GM19452 (cell line): ENCODE data around the gene GDPD1.
A peak's percentile ranks its signal among the peaks of the same experiment; 100 is the strongest.
"Not testable (repeated sequence)": the region's sequence is repeated elsewhere in the genome, so short reads cannot be mapped to it uniquely, and the experiment has no call there.

Source experiments
- ATAC-seq: cut with Tn5 transposase; IDR thresholded peaks from one replicate; pipeline ENCODE4 v1.9.1; 2021; ENCODE audit not compliant: unreplicated experiment

Gene GDPD1

DNA sequence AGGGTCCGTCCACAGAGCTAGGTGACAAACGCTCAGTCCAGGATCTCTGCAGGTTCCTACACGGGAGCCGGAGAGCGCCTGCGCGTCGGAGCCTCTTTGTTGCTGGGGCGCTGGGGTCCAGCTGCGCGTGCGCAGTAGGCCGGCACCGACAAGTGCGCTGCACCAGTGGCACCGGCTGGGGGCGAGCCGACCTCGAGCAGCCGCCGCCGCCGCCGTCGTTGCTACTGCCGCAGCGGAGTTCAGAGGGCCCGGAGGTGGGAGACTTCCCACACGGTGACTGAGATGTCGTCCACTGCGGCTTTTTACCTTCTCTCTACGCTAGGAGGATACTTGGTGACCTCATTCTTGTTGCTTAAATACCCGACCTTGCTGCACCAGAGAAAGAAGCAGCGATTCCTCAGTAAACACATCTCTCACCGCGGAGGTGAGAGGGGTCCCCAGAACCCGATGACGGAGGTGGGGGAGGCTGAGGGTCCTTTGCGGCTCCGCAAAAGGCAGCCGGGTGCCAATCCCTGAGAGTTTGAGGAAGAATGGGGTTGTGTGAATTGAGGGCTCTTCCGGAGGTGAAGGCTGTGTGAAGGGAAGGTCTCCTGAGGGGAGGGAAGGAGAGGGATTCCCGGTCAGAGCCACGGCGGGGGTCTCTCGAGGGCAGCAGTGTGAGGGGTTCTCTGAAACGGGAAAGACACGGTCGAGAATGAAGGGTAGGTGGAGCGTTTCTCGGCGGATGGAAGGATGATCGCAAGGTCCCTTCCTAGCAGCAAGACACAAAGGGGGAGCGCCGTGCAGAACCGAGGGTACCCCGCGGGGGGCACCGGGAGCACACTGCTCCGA is at the start of gene GDPD1:
GDPD1 (plus strand) TSS at position 184 of the 831 bp plus-strand sequence; CDS start at position 283, 99 bp downstream.
- peak; percentile 97 for ATAC-seq

DNA sequence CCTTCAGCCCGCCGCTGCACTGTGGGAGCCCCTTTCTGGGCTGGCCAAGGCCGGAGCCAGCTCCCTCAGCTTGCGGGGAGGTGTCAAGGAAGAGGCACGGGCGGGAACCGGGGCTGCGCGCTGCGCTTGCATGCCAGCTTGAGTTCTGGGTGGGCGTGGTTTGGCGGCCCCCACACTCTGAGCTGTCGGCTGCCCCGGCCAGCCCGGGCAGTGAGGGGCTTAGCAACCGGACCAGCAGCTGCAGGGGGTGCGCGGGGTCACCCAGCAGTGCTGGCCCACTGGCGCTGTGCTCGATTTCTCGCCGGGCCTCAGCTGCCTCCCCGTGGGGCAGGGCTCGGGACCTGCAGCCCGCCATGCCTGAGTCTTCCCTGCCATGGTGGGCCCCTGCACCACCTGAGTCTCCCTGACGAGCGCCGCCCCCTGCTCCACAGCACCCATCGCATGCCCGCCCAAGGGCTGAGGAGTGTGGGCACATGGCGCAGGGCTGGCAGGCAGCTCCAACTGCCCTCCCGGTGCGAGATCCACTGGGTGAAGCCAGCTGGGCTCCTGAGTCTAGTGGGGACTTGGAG is 47.8 kb upstream of the GDPD1 start:
- no peak for ATAC-seq

DNA sequence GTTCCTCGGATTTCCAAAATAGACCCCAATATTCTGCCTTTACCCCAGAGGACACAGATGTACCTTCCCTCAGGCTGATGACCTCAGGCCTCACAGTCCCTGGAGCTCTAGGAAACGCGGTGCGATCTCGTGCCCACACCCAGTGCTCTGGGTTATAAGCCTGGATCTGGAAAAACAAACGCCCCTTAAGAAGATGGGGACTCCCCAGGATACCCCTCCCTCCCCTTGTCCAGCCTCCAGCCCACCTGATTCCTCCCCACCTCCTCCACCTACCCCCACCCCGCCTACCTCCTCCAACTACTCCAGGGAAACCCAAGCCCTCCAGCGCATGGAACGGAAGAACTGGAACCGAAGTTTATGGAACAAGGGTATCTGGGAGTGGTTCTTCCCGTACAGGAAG is 45.6 kb upstream of the GDPD1 start:
- ATAC-seq: no peak

DNA sequence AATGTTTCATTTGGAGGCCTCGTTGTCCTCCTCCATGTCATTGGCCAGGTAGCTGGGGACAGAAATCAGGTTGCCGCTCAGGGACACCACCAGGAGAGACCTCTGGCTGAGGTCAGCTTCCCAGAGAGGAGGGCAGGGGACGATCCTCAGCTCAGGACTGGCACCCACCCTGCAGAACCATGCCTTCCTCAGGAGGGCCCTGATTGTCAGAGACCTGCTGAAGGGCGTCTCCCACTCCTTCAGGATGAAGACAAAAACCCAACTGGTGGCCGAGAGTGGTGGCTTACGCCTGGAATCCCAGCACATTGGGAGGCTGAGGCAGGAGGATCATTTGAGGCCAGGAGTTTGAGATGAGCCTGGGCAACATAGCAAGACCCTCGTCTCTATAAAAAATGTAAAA is 45.2 kb upstream of the GDPD1 start:
- no peak for ATAC-seq

DNA sequence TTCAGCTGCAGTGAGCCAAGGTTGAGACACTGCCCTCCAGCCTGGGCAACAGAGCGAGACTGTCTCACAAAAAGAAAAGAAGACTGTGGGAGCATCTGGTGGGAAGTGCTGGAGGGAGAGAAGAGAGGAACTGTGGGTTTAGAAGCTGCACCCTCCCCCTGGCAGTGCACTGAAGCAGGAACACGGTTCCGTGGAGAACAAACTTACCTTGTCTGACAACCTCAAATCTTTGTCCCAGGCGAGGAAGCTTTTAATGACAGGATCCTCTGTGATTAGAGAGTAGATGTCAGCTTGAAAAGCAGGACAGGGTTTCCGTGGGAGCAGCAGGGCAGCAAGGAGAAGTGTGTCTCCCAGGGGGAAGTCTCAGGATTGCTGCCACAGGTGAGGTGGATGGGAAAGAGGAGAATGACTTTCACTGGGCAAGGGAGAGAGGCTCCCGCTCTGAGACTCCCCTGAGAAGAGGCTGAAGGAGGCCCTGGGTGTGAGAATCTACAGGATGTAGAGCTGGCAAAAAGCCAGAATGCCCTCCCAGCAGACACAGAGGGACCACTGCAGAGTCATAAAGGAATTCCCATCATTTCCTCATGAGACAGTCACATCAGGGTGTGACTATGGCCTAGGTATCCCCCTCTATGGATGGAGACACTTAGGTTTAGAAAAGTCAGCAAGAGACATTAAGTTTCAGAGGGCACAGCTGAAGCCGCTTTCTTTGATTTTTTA is 41.9 kb upstream of the GDPD1 start:
- ATAC-seq: no peak

DNA sequence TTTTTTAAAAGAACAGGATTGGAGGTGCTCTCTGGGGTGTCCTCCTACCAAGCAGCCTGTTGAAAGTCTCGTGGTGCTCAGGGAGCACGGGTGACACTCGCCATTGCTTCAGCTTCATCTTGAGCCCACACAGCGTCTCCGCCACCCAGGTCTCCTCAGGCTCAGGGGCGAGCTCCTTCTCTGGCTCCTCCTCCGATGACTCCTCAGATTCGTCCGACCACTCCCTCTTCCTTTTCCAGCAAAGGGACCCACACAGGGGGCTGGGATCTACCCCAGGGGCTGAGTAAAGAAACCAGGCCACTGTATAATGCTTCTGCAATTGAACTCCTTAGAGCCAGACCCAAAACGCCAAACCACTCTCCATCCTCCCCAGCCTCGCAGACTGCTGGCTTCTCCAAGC is 40.7 kb upstream of the GDPD1 start:
- ATAC-seq: not testable (repeated sequence)

DNA sequence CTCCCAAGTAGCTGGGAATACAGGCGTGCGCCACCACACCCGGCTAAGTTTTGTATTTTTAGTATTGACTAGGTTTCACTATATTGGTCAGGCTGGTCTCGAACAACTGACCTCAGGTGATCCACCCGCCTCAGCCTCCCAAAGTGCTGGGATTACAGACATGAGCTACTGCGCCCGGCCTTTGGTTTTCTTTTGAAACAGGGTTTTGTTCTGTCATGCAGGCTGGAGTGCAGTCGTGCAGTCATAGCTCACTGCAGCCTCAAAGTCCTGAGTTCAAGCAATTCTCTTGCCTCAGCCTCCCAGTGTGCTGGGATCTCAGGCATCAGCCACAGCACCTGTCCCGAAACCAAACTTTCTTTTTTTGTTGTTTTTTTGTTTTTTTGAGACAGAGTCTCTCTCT is 39.7 kb upstream of the GDPD1 start:
- ATAC-seq: no peak

DNA sequence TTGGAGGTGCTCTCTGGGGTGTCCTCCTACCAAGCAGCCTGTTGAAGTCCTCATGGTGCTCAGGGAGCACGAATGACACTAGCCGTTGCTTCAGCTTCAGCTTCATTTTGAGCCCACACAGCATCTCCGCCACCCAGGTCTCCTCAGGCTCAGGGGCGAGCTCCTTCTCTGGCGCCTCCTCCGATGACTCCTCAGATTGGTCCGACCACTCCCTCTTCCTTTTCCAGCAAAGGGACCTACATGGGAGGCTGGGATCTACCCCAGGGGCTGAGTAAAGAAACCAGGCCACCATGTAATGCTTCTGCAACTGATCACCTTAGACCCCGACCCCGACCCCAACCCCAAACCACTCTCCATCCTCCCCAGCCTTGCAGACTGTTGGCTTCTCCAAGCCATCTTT is 38.8 kb upstream of the GDPD1 start:
- no peak for ATAC-seq

DNA sequence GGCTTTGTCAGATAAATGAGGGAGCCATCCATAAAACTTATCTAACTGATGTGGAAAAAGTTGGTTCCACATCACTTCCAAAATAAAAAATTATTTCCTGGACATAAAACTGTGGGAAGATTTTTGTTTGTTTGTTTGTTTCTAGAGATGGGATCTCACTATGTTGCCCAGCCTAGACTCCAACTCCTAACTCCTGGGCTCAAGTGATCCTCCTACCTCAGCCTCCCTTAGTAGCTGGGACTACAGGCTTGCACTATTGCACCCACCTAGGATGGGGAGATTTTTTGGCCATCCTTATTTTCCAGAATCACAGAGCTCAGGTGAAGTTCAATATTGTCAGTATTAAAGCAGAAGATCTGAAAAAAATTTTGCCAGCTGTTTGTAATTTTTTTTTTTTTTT is 34.3 kb upstream of the GDPD1 start:
- ATAC-seq: no peak

DNA sequence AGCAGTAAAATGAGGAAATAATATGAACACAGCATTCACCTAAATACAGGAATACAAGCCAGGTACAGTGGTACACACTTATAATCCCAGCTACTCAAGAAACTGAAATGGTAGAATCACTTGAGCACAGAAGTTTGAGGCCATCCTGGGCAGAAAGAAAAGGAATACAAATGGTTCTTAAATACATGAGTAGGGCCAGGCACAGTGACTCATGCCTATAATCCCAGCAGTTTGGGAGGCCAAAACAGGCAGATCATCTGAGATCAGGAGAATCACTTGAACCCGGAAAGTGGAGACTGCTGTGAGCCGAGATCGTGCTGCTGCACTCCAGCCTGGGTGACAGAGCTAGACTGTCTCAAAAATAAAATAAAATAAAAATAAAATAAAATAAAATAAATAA is 33.5 kb upstream of the GDPD1 start:
- no peak for ATAC-seq

DNA sequence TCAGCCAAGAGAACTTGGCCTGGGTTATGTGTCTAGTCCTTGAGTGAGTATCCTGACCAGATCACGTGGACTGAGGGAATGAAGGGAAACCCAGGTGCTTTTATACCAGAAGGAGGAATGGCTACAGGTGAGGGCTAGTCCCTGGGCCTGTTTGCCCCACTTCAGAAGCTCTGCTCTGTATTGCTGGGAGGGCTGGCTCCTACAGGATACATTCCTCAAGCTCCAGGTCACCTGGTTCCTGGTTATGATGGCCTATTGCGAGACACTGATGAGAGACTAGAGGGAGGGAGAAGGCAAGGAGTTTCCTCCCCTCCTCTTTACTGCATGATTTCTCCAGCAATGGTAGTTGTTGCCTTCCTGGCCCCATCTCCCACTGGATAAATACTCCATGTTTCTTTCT is 29.5 kb upstream of the GDPD1 start:
- no peak for ATAC-seq

DNA sequence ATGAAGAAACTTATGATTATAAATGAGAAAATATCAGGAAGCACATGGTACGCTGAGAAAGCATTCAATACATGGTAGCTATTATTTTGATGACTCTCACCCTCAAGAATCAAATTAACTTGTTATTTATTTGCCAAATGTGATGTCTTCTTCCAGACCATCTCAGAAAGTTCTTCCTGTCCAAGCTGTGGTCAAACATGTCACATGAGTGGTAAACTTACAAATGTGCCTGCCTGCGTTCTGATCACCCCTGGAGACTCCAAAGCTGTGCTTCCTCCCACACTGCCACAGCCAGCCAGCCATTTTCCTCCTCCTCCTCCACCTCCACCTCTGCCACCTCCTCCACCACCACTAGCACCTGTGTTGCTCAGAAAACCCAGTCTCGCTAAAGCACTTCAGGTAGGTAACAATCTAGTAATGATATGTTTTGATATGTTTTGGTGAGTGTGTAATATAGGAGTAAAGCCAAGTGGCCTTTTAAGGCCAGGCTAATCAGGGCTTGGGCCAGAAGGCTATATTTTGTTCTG is 26.9 kb upstream of the GDPD1 start:
- no peak for ATAC-seq

DNA sequence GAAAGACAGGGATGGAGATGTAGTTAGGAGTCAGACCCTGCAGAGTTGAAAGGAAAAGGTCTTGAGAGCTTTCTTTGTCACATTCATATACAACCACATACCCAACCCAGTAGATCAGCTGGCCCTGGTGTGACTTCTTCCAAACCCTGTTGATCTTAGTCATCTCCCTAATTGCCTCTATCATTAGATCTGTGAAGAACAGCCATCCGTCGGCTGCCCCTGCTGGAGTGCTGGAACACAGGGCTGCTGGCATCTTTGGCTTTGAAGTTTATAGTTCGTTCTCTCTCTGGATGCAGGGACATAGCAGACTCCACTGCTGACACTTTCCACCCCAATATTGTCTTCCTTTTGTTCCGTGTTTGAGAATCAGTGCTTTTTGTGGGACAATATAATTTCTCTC is 20.9 kb upstream of the GDPD1 start:
- ATAC-seq: no peak

DNA sequence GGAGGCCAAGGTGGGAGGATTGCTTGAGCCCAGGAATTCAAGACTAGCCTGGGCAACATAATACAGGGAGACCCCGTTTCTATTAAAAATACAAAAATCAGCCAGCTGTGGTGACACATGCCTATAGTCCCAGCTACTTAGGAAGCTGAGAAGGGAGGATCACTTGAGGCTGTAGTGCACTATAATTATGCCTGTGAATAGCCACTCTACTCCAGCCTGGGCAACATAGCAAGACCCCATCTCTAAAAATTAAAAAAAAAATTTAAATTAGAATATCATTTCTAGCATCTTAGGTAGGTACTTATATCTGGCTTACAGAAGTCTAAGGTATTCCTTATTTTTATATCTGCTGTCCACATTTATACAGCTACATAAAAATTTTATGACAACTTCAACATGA is 18.0 kb upstream of the GDPD1 start:
- ATAC-seq: no peak

DNA sequence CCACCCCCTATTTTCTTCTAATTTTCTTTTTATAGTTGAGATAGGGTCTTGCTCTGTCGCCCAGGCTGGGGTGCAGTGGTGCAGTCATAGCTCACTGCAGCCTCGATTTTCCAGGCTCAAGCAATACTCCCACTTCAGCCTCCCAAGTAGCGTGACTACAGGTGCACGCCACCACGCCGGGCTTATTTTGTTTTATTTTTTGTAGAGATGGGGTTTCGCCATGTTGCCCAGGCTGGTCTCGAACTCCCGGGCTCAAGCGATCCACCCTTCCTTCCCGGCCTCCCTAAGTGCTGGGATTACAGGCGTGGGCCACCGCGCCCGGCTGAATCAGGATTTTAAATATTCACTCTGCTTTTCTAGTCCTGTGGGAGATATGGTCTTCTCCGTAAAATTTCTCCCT is 941 bp upstream of the GDPD1 start:
- no peak for ATAC-seq

DNA sequence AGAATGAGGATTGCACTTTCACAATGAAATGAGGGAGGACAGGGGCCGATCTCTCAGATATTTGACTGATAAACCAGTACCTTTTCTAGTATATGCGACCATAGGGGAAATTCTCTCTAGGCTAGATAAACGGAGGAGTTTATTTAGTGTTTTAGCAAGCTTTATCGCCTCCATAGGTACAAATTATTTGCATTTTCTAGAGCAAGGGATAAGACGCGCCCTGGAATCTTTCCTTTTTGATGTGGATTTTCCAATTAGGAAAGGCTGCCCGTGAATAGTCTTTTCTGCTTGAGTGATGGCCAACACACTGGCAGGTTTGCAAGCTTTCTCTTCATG is 351 bp upstream of the GDPD1 start:
- ATAC-seq: no peak

DNA sequence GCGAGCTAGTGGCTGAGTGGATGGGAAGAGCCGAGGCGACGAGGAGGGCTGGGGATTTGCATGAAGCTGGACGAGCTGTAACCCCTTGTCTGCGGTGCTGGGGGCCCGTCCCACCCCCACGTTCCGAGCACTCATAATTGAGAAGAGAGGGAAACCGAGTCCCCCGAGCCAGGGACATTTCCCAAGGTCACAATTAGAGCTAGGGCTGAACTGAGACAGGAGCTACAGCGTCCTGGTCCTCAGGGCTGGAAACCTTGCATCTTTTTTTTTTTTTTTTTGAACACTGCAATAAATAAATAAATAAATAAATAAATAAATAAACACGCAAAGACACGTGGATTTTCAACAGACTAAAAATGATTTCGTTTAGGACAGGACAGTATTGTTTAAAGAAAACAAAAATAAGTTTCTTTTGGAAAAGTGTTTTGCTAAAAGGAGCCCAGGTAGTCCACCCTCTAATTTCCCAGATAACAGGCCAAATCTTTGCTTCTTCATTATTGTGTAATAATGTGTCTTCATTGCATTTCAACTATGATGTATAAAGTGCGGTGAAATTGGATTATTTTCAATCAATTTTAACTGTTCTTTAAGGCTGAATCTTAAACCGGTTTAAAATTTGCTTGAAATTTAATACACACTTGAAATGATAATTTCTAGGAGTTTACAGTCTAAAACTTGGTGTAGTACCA is 992 bp downstream of the GDPD1 start:
- no peak for ATAC-seq

DNA sequence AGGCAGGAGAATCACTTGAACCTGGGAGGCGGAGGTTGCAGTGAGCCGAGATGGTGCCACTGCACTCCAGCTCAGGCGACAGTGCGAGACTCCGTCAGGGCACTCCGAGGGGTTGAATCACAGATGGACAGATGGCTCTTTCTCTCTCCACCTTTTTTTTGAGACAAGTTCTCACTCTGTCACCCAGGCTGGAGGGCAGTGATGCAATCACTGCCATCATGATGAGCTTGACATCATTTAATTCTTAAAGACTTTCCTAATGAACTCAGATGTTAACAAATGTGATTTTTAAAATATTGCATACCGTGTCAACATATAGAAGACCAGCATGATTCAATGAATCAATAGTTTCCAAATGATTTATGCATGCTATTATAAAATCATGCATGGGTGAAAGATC is 3.5 kb downstream of the GDPD1 start:
- ATAC-seq: no peak

DNA sequence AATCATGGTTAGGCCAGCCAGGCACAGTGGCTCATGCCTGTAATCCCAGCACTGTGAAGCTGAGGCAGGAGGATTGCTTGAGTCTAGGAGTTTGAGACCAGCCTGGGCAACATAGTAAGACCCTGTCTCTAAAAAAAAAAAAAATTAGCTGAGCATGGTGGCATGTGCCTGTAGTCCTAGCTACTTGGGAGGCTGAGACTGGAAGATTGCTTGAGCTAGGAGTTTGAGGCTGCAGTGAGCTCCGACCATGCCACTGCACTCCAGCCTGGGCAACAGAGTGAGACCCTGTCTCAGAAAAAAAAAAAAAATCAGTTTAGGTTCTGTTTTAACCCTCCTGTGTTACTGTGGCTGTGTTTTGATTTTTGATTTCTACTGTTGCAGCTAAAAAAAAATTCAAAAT is 8.3 kb downstream of the GDPD1 start:
- ATAC-seq: not testable (repeated sequence)

DNA sequence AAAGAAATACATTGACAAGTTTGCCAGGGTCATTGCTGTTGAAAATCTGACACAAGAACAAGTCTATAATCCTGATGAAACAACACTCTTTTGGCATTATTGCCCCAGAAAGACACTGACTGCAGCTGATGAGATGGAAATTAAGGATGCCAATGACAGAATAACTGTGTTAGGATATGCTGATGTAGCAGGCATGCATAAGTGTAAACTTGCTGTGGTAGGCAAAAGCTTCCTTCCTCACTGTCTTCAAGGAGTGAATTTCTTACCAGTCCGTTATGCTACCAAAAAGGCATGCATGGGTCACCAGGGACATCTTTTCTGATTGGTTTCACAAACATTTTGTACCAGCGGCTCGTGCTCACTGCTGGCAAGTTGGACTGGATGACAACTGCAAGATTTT is 10.5 kb downstream of the GDPD1 start:
- ATAC-seq: no peak

DNA sequence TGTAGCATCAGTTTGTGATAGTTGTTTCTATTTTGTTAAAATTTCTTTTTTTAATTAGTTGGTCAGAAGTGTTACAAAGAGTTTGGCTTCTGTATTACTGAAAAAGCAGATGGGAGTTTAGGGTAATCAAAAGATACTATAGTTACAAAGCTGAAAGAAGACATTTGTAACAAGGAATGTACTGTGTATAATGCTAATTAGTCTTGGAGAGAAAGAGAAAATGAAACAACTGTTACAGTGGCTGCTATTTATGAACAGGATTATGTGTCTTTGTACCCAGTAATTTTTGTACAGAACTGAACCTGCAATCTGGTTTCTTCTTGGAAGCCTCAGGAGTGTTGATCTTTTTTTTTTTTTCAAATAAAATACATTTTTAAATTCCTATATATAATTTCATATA is 14.3 kb downstream of the GDPD1 start:
- no peak for ATAC-seq

DNA sequence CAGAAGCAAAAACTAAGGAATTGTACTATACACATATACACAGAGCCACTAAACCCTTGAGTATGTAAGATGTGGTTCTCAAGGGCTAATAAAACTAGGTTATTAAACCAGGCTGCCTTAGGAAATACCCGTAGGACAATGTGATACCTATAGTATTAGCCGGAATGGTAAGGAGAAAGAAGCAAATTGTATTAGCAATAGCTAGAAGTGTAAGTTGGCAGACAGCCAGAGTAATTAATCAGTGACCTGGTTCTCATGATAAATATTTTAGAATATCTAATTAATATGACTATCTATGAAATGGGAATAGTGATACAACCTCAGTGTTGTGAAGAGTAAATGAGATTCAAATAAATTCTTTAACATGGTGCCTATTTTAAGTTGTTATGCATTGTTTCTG is 18.6 kb downstream of the GDPD1 start:
- no peak for ATAC-seq
